ENCODE results near the gene ZNF578.
"Not testable (repeated sequence)": the region's sequence is repeated elsewhere in the genome, so short reads cannot be mapped to it uniquely, and the experiment has no call there.

- TF ChIP-seq CTCF (conservative IDR thresholded peaks at IDR 0.05; ENCODE audit: low read length); EZH2phosphoT487 (IDR thresholded peaks at IDR 0.05; ENCODE audit: borderline replicate concordance): not testable (repeated sequence)
Measured at GRCh38 chr19:52538815-52539214, 85.5 kb downstream of the ZNF578 start.

Data from Loucy (cell line).